GM19025 (cell line): ENCODE data around the gene DNAJC5.
"Not testable (repeated sequence)": the region's sequence is repeated elsewhere in the genome, so short reads cannot be mapped to it uniquely, and the experiment has no call there.

Source experiments
- ATAC-seq: cut with Tn5 transposase; IDR thresholded peaks from one replicate; pipeline ENCODE4 v1.9.1; 2021; ENCODE audit warnings: mild to moderate bottlenecking, low read depth, moderate library complexity; ENCODE audit not compliant: unreplicated experiment

Gene DNAJC5

GRCh38 chr20:63861365-63861934, 33.5 kb upstream of the DNAJC5 start, which contains the start of gene ABHD16B:
Gene ABHD16B, plus strand, starts transcription at chr20:63861498. Its CDS starts 43 bp downstream, at chr20:63861541.
- ATAC-seq = no peak

GRCh38 chr20:63861981-63862901, 32.7 kb upstream of the DNAJC5 start:
- ATAC-seq = no peak

- ATAC-seq = no peak
These were observed 31.7 kb upstream of the DNAJC5 start for GRCh38 chr20:63863021-63863797.

DNA sequence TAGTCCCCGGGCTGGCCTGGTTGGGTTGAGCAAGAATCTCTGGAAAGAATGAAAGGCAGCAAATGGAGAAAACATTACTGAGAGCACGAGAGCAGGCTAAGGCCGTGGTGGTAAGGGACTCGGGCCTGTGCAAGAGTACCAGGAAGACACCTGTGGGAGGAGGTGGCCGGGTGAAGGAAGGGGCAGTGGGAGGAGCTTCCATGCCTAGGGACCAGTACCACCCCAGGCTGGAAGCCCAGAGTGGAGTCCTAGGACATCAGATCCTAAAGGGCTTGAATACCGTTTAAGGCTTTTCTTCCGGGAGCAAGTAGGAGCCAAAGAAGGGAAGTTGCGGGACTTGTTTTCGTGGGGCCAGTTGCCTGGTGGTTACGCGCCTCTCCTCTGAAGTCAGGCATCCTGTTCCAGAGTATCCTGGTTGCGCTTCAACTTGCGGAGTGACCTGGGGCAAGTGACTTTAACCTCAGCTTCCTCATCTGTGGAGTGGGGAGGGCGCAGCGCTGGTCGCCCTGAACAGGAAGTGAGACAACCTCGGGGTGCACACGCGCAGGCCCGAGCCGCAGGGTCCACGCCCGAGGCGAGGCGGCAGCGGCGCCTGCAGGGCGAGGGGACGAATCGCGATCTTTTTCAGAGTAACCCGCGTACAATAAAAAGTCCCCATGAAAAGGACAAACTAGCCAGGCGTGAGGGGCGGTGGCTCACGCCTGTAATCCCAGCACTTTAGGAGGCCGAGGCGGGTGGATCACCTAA, 31.0 kb upstream of the DNAJC5 start:
- ATAC-seq = peak; percentile 59

- ATAC-seq = no peak
These were observed 30.4 kb upstream of the DNAJC5 start for GRCh38 chr20:63864545-63864977.

GRCh38 chr20:63864978-63865640, 29.8 kb upstream of the DNAJC5 start, which contains the start of gene TPD52L2:
Gene TPD52L2, plus strand, starts transcription at chr20:63865270. Its CDS starts 96 bp downstream, at chr20:63865366.
- ATAC-seq = peak; percentile 69

GRCh38 chr20:63867042-63867441, 27.9 kb upstream of the DNAJC5 start:
- ATAC-seq = not testable (repeated sequence)

GRCh38 chr20:63868264-63868663, 26.7 kb upstream of the DNAJC5 start:
- ATAC-seq = no peak

- ATAC-seq = no peak
These were observed 21.4 kb upstream of the DNAJC5 start for GRCh38 chr20:63873477-63873971.

GRCh38 chr20:63874241-63874640, 20.7 kb upstream of the DNAJC5 start:
- ATAC-seq = not testable (repeated sequence)

GRCh38 chr20:63876489-63877036, 18.4 kb upstream of the DNAJC5 start:
- ATAC-seq = no peak

- ATAC-seq = no peak
These were observed 17.0 kb upstream of the DNAJC5 start for GRCh38 chr20:63877755-63878470.

GRCh38 chr20:63878899-63879663, 15.8 kb upstream of the DNAJC5 start:
- ATAC-seq = no peak

DNA sequence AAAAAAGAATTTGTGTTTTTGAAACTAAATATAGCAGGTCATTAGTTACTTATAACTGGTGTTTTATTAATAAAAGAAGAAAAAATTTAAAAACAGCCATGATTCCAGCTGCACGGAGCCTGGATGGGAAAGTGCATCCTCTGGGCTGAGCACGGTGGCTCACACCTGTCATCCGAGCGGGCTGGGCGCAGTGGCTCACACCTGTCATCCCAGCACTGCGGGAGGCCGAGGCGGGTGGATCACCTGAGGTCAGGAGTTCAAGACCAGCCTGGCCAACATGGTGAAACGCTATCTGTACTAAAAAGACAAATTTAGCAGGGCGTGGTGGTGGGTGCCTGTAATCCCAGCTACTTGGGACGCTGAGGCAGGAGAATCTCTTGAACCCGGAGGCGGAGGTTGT, 14.0 kb upstream of the DNAJC5 start:
- not testable (repeated sequence) for ATAC-seq

DNA sequence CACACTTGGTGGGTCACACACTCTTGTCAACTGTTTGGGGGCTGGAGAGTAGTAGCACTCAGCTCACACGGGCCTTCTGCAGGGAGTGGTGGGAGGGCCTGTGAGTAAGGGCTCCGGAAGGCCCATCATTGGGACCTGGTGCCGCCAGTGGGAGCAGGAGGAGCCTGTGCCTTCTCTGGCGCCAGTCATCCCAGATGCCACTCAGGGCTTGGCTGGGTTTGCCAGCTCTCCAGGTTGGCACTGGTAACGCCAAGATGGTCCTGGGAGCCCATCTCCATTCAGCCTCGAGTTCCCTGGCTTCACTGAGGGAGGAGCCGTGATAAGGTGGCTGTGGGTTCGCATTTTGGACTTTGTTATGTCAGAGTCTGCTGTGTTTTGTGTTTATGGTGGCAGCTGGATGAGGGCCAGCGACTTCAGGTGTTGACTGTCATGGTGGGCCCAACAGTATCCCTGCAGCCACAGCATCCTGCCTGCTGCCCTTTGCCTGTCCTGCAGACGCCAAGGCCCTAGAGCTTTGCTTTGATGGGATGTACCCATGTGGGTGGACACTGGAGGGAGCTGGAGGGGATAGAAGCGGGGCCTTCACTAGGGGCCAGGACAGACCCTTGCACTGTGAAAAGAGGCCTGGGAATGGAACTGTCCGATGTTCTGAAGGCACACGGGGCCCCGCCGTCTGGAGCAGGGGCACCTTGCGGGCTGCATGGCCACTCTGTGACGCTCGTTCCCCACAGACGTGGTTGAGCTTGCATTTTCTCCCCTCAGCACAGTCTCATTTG, 13.3 kb upstream of the DNAJC5 start:
- no peak for ATAC-seq

GRCh38 chr20:63882257-63883200, 12.4 kb upstream of the DNAJC5 start:
- no peak for ATAC-seq
